HepG2 (cell line): ENCODE results near the gene EXOSC9. TPM values are rescaled to one million over a fixed set of nuclear protein-coding genes. Genes with fewer than 3 reads are reported as not detected.

Experiments
- ATAC-seq: fragments of 200-7000 bp; cut with Tn5 transposase; 3 replicates; pipeline ENCODE4 v1.9.1; 2020; ENCODE audit warnings: mild to moderate bottlenecking, moderate library complexity
- BruUV-seq: library from RNA; stranded (reverse); fragments of 400-500 nt; replicated peaks from 2 replicates; lab custom pipeline; 2021; lab: Mats Ljungman, UMichigan
- CTCF ChIA-PET: fragments of 300-600 bp; formaldehyde crosslinking; extraction: SDS; loops from one replicate; lab custom pipeline; 2021; ENCODE audit warnings: low total read pairs, inconsistent platforms, low intra/inter-chr PET ratio; lab: Yijun Ruan, JAX
- POLR2A ChIA-PET: fragments of 350-600 bp; sonication (Branson Sonifier 250); formaldehyde crosslinking; loops from one replicate; lab custom pipeline; 2020; ENCODE audit warnings: antibody characterized with exemption, inconsistent platforms; lab: Yijun Ruan, JAX
- DNase-seq: peaks from one replicate; pipeline ENCODE4 v3.0.0-alpha.2; 2015; ENCODE audit warnings: low spot score
- FAIRE-seq: peaks from 3 replicates; lab custom pipeline; 2011; peaks lifted over from hg19 to GRCh38; lab: Jason Lieb, UNC
- H2AFZ ChIP-seq: one replicate; pipeline ENCODE4 v1.6.1; 2011; ENCODE audit warnings: low read length, inconsistent platforms
- H3K27ac ChIP-seq: fragments of 300-600 bp; 3 replicates; pipeline ENCODE4 v1.8.0; 2011; ENCODE audit warnings: mixed run types, mild to moderate bottlenecking, mixed read lengths, low read length, inconsistent platforms; ENCODE audit not compliant: insufficient read depth; ENCODE audit errors: extremely low read length
- H3K27me3 ChIP-seq, 2 experiments: fragments of 200-600 bp in 1 of 2; 2 replicates in 1 of 2; 3 replicates in 1 of 2; pipeline versions ENCODE4 v1.6.0 to v1.8.0; 2011; ENCODE audit warnings: low read length in 2 of 2, mild to moderate bottlenecking in 2 of 2, moderate library complexity in 2 of 2, inconsistent platforms in 1 of 2; ENCODE audit not compliant: insufficient read depth in 2 of 2, control insufficient read depth in 1 of 2
- H3K36me3 ChIP-seq, 2 experiments: fragments of 200-600 bp in 1 of 2; replicated peaks in 1 of 2; 2 replicates in 1 of 2; 3 replicates in 1 of 2; pipeline versions ENCODE4 v1.5.1 to v1.8.0; 2011; ENCODE audit warnings: low read length in 2 of 2, inconsistent platforms in 1 of 2; ENCODE audit not compliant: insufficient read depth in 2 of 2, control insufficient read depth in 1 of 2
- H3K4me1 ChIP-seq: 2 replicates; pipeline ENCODE4 v1.5.1; 2012; ENCODE audit warnings: low read length, inconsistent platforms; ENCODE audit not compliant: insufficient read depth
- H3K4me2 ChIP-seq: 2 replicates; pipeline ENCODE4 v1.6.0; 2011; ENCODE audit warnings: low read depth, low read length, inconsistent platforms
- H3K4me3 ChIP-seq, 3 experiments: fragments of 200-600 bp in 1 of 3; sonication (generic), shearing (Covaris generic) in 1 of 3; replicated peaks in 1 of 3; 2 replicates each; pipeline ENCODE4 v1.5.1; 2011 to 2016; ENCODE audit warnings: low read length in 3 of 3, inconsistent platforms in 2 of 3, low read depth in 2 of 3, mild to moderate bottlenecking in 2 of 3, control low read depth in 1 of 3, mixed read lengths in 1 of 3; ENCODE audit not compliant: insufficient read depth in 1 of 3
- H3K79me2 ChIP-seq: one replicate; pipeline ENCODE4 v1.6.1; 2011; ENCODE audit warnings: low read length, inconsistent platforms; ENCODE audit not compliant: insufficient read depth
- H3K9ac ChIP-seq: 2 replicates; pipeline ENCODE4 v1.6.0; 2011; ENCODE audit warnings: mild to moderate bottlenecking, low read depth, low read length, inconsistent platforms; ENCODE audit not compliant: insufficient read depth
- H3K9me3 ChIP-seq: 2 replicates; pipeline ENCODE4 v1.5.1; 2012; ENCODE audit warnings: mild to moderate bottlenecking, low read length
- H4K20me1 ChIP-seq: 2 replicates; pipeline ENCODE4 v1.6.0; 2011; ENCODE audit warnings: inconsistent platforms, mild to moderate bottlenecking, low read length, moderate library complexity; ENCODE audit not compliant: insufficient read depth
- AKAP8 ChIP-seq: sonication (generic); formaldehyde crosslinking; IDR thresholded peaks from 2 replicates; pipeline ENCODE4 v1.5.1; 2020; ENCODE audit warnings: mild to moderate bottlenecking, missing genetic modification reagents
- ATF6 ChIP-seq: sonication (generic); formaldehyde crosslinking; conservative IDR thresholded peaks from 2 replicates; pipeline ENCODE4 v1.4.0; 2020; ENCODE audit warnings: missing genetic modification reagents
- TBP ChIP-seq: sonication (generic); formaldehyde crosslinking; IDR thresholded peaks from 2 replicates; pipeline ENCODE4 v1.5.0; 2020; ENCODE audit warnings: missing genetic modification reagents
- ZBTB20 ChIP-seq: sonication (generic); formaldehyde crosslinking; IDR thresholded peaks from 2 replicates; pipeline ENCODE4 v1.8.1; 2023; ENCODE audit warnings: missing genetic modification reagents, low read depth, mild to moderate bottlenecking, borderline replicate concordance
- ZNF672 ChIP-seq: sonication (generic); formaldehyde crosslinking; IDR thresholded peaks from 2 replicates; pipeline ENCODE4 v1.8.1; 2022; ENCODE audit warnings: missing genetic modification reagents
- ZNF879 ChIP-seq: sonication (generic); formaldehyde crosslinking; IDR thresholded peaks from 2 replicates; pipeline ENCODE4 v1.8.1; 2023; ENCODE audit warnings: missing genetic modification reagents
- WGBS: methylation state at CpG from one replicate; pipeline ENCODE4 v1.1.6; 2017; ENCODE audit warnings: low lambda C conversion rate; 5-methylcytosine and 5-hydroxymethylcytosine counted together
- in situ Hi-C: cut with HindIII; loops from 2 replicates; pipeline ENCODE4 v1.10.0; 2017; ENCODE audit warnings: low pct_unique_long_range_greater_than_20kb; ENCODE audit not compliant: extremely low pct_ligation_motif_present
- intact Hi-C: fragments of 100-400 bp; cut with micrococcal nuclease; formaldehyde crosslinking; loops from one replicate; pipeline ENCODE4 v1.10.0; 2022; ENCODE audit not compliant: unreplicated experiment
- polyA plus RNA-seq, 8 experiments: library from polyadenylated mRNA; depleted of rRNA in 3 of 8; stranded (reverse) in 7 of 8; unstranded in 1 of 8; fragments of >200 nt; fragmentation: Illumina TruSeq in 4 of 8; extraction: Trizol in 4 of 8; gene quantifications; 2 replicates each; pipeline versions ENCODE4 v1.2.1 to v1.2.3, GENCODE V29; 2011 to 2016; ENCODE audit warnings: low read depth in 4 of 8, missing spikeins in 1 of 8, mixed read lengths in 1 of 8; ENCODE audit not compliant: insufficient read depth in 1 of 8
- total RNA-seq, 5 experiments: library from RNA; depleted of rRNA; stranded (reverse); fragments of >200 nt; fragmentation: Illumina TruSeq; extraction: Trizol; gene quantifications; 2 replicates each; pipeline ENCODE4 v1.2.3, GENCODE V29; 2016; ENCODE audit warnings: low read depth in 1 of 5
- TF ChIP-seq, protein P1 (sequence below): fragments of 450-650 bp; IDR thresholded peaks from 2 replicates; pipeline ENCODE4 v1.6.1; 2017; ENCODE audit warnings: mild to moderate bottlenecking
- TF ChIP-seq, protein P2 (sequence below): IDR thresholded peaks from 2 replicates; pipeline ENCODE4 v1.6.1; 2016; ENCODE audit warnings: missing compliant biosample characterization, missing genetic modification reagents, borderline replicate concordance
- TF ChIP-seq, protein P3 (sequence below): sonication (generic); formaldehyde crosslinking; IDR thresholded peaks from 2 replicates; pipeline ENCODE4 v1.8.1; 2023; ENCODE audit warnings: mild to moderate bottlenecking, missing genetic modification reagents, borderline replicate concordance
- TF ChIP-seq, protein P4 (sequence below): IDR thresholded peaks from 2 replicates; pipeline ENCODE4 v1.6.1; 2016
- TF ChIP-seq, protein P5 (sequence below): sonication (generic); formaldehyde crosslinking; conservative IDR thresholded peaks from 2 replicates; pipeline ENCODE4 v1.8.0; 2022; ENCODE audit warnings: missing genetic modification reagents
- TF ChIP-seq, protein P6 (sequence below): sonication (generic); formaldehyde crosslinking; IDR thresholded peaks from 2 replicates; pipeline ENCODE4 v1.4.0; 2020; ENCODE audit warnings: mild to moderate bottlenecking, missing genetic modification reagents

Gene EXOSC9
- total and polyA plus RNA-seq, 2 of the 13 experiments (the other 11 are each of a cell fraction or from before 2014, with no cell fraction given), result 26.0 to 48.0 TPM

DNA sequence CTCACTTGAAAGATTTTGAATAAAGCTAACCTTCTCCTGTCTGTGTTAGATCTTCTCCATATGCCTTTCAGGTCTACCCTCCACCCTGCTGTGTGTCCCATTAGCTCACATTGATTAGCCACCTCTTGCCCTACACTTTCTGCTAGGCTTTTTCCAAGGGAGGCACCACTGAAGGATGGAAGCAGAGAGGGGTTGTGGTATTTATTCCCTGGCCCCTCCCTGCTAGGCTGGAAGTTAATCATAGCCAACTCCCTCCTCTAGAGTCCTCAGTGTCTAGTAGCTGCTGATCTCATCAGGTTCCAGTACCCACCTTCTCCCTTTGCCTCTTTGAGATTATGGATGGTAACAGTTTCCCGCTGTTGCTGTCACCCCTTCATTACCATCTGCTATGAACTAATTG lies 27.2 kb upstream of the EXOSC9 start:
- Histone ChIP-seq H3K9ac (no peak overlapping the region), H2AFZ (no peak overlapping the region), H3K27me3 (peaks cover 0 to 19% of the 10 kb centered on the region in 2 experiments; a peak in 3 of 5 replicates), H3K36me3 (no peaks in the 10 kb centered on the region), H3K9me3 (no peaks in the 10 kb centered on the region), H3K4me2 (no peak overlapping the region), H3K4me3 (no peak overlapping the region), H3K79me2 (no peaks in the 10 kb centered on the region), H4K20me1 (no peaks in the 10 kb centered on the region), H3K4me1 (no peaks in the 10 kb centered on the region), H3K27ac (no peak overlapping the region)
- FAIRE-seq (no peak), ATAC-seq (no peak), DNase-seq (no peak)
- WGBS, result 0% methylated on average over 1 of the region's 1 CpG
- intact Hi-C loops (no loop called here), in situ Hi-C loops (no loop called here)
- ChIA-PET CTCF (no interaction called here), POLR2A (no interaction called here)
- TF ChIP-seq, protein P1, sequence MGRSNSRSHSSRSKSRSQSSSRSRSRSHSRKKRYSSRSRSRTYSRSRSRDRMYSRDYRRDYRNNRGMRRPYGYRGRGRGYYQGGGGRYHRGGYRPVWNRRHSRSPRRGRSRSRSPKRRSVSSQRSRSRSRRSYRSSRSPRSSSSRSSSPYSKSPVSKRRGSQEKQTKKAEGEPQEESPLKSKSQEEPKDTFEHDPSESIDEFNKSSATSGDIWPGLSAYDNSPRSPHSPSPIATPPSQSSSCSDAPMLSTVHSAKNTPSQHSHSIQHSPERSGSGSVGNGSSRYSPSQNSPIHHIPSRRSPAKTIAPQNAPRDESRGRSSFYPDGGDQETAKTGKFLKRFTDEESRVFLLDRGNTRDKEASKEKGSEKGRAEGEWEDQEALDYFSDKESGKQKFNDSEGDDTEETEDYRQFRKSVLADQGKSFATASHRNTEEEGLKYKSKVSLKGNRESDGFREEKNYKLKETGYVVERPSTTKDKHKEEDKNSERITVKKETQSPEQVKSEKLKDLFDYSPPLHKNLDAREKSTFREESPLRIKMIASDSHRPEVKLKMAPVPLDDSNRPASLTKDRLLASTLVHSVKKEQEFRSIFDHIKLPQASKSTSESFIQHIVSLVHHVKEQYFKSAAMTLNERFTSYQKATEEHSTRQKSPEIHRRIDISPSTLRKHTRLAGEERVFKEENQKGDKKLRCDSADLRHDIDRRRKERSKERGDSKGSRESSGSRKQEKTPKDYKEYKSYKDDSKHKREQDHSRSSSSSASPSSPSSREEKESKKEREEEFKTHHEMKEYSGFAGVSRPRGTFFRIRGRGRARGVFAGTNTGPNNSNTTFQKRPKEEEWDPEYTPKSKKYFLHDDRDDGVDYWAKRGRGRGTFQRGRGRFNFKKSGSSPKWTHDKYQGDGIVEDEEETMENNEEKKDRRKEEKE, result no peak
- TF ChIP-seq TBP (CRISPR knock-in tag), result no peak
- TF ChIP-seq, protein P2, sequence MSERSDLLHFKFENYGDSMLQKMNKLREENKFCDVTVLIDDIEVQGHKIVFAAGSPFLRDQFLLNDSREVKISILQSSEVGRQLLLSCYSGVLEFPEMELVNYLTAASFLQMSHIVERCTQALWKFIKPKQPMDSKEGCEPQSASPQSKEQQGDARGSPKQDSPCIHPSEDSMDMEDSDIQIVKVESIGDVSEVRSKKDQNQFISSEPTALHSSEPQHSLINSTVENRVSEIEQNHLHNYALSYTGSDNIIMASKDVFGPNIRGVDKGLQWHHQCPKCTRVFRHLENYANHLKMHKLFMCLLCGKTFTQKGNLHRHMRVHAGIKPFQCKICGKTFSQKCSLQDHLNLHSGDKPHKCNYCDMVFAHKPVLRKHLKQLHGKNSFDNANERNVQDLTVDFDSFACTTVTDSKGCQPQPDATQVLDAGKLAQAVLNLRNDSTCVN, result no peak
- TF ChIP-seq ZNF672 (CRISPR knock-in tag), result no peak
- no peak for TF ChIP-seq ZNF879
- TF ChIP-seq, protein P3, sequence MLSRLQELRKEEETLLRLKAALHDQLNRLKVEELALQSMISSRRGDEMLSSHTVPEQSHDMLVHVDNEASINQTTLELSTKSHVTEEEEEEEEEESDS (CRISPR knock-in tag), result no peak
- TF ChIP-seq, protein P4, sequence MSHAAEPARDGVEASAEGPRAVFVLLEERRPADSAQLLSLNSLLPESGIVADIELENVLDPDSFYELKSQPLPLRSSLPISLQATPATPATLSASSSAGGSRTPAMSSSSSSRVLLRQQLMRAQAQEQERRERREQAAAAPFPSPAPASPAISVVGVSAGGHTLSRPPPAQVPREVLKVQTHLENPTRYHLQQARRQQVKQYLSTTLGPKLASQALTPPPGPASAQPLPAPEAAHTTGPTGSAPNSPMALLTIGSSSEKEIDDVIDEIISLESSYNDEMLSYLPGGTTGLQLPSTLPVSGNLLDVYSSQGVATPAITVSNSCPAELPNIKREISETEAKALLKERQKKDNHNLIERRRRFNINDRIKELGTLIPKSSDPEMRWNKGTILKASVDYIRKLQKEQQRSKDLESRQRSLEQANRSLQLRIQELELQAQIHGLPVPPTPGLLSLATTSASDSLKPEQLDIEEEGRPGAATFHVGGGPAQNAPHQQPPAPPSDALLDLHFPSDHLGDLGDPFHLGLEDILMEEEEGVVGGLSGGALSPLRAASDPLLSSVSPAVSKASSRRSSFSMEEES (CRISPR knock-in tag), result no peak
- TF ChIP-seq, protein P5, sequence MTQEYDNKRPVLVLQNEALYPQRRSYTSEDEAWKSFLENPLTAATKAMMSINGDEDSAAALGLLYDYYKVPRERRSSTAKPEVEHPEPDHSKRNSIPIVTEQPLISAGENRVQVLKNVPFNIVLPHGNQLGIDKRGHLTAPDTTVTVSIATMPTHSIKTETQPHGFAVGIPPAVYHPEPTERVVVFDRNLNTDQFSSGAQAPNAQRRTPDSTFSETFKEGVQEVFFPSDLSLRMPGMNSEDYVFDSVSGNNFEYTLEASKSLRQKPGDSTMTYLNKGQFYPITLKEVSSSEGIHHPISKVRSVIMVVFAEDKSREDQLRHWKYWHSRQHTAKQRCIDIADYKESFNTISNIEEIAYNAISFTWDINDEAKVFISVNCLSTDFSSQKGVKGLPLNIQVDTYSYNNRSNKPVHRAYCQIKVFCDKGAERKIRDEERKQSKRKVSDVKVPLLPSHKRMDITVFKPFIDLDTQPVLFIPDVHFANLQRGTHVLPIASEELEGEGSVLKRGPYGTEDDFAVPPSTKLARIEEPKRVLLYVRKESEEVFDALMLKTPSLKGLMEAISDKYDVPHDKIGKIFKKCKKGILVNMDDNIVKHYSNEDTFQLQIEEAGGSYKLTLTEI, result no peak
- TF ChIP-seq, protein P6, sequence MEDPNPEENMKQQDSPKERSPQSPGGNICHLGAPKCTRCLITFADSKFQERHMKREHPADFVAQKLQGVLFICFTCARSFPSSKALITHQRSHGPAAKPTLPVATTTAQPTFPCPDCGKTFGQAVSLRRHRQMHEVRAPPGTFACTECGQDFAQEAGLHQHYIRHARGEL (CRISPR knock-in tag), result no peak
- no peak for TF ChIP-seq ATF6 (CRISPR knock-in tag)
- TF ChIP-seq ZBTB20 (CRISPR knock-in tag), result no peak
- no peak for TF ChIP-seq AKAP8 (CRISPR knock-in tag)
- no TSS peak for BruUV-seq
